Kidney epithelial cell (primary cell): Measurements from ENCODE around the gene ACP6. TPM values are rescaled to one million over a fixed set of nuclear protein-coding genes. Genes with fewer than 3 reads are reported as not detected.

ENCODE experiments used
- DNase-seq: peaks from one replicate; pipeline ENCODE4 v3.0.0-alpha.2; 2010; ENCODE audit warnings: low read depth
- H3K27me3 ChIP-seq: 2 replicates; pipeline ENCODE4 v1.6.0; 2011; ENCODE audit warnings: low read length; ENCODE audit not compliant: control insufficient read depth, insufficient read depth
- H3K36me3 ChIP-seq: 2 replicates; pipeline ENCODE4 v1.5.1; 2011; ENCODE audit warnings: low read length; ENCODE audit not compliant: control insufficient read depth, insufficient read depth
- H3K4me3 ChIP-seq: 2 replicates; pipeline ENCODE4 v1.5.1; 2011; ENCODE audit warnings: low read depth, mild to moderate bottlenecking, control low read depth, low read length
- total RNA-seq: library from RNA; depleted of rRNA; stranded (reverse); fragments of >200 nt; gene quantifications from 2 replicates; pipeline ENCODE4 v1.2.3, GENCODE V29; 2015
- TF ChIP-seq, protein P1 (sequence below): IDR thresholded peaks from 2 replicates; pipeline ENCODE4 v1.5.1; 2011; ENCODE audit warnings: mild to moderate bottlenecking, moderate library complexity, low read length, control low read depth, inconsistent platforms; ENCODE audit not compliant: insufficient read depth, poor library complexity, severe bottlenecking

Gene ACP6
- total RNA-seq: 10.1 and 12.5 TPM in 2 replicates

DNA sequence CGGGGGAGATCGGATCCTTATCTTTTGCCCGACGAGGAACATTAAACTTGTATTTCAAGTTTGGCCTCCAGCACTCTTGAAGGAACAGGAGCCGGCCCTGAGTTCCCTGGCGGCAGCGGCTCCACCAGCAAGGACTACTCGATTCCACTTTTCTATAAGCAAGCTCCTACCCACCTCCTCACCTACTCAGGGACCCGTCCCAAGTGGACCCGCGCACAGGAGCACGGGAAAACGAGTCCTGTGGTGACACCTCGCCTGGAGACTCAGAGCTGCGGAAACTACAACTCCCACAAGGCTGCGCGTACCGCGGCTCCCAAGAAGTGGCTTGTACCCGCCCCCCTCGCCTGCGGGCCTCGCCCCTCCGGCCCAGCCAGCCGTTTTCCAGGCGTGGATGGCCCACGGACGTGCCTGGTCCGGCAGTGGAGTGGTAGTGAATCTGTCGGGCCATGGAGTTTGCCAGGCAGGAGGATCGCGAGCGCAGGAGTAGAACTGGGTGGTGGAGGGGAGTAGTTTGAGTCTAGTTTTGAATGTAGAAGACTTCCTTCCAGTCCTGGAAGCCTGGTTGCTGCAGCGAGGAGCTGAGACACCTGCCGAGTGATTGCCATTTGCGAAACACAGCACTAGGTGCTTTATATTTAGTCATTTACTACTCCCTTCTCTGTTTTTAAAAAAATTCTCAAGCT, at the start of gene ACP6:
ACP6 (minus strand) TSS at position 206 of the 683 bp plus-strand sequence. CDS start 476 bp downstream, outside the sequence.
- Histone ChIP-seq H3K27me3 (no peaks in the 10 kb centered on the region), H3K4me3 (peak within 1 kb of the TSS; percentile 52), H3K36me3 (no peaks in the 10 kb centered on the region)
- TF ChIP-seq, protein P1, sequence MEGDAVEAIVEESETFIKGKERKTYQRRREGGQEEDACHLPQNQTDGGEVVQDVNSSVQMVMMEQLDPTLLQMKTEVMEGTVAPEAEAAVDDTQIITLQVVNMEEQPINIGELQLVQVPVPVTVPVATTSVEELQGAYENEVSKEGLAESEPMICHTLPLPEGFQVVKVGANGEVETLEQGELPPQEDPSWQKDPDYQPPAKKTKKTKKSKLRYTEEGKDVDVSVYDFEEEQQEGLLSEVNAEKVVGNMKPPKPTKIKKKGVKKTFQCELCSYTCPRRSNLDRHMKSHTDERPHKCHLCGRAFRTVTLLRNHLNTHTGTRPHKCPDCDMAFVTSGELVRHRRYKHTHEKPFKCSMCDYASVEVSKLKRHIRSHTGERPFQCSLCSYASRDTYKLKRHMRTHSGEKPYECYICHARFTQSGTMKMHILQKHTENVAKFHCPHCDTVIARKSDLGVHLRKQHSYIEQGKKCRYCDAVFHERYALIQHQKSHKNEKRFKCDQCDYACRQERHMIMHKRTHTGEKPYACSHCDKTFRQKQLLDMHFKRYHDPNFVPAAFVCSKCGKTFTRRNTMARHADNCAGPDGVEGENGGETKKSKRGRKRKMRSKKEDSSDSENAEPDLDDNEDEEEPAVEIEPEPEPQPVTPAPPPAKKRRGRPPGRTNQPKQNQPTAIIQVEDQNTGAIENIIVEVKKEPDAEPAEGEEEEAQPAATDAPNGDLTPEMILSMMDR: no peak
- DNase-seq: peak; percentile 93

DNA sequence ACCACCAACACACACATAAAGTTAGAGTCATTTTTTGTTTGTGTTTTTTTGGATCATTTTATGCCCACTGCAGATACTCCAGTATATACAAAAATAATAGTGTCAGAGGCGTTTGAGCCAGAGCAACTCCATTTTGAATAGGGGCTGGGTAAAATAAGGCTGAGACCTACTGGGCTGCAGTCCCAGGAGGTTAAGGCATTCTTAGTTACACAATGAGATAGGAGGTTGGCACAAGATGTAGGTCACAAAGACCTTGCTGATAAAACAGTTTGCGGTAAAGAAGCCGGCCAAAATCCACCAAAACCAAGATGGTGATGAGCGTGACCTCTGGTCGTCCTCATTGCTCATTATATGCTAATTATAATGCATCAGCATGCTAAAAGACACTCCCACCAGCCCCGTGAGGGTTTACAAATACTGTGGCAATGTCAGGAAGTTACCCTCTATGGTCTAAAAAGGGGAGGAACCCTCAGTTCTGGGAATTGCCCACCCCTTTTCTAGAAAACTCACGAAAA, 49.4 kb upstream of the ACP6 start:
- TF ChIP-seq, protein P1: no peak
- no peaks in the 10 kb centered on the region for H3K36me3 ChIP-seq
- no peaks in the 10 kb centered on the region for H3K27me3 ChIP-seq
- H3K4me3 ChIP-seq: no peak overlapping the region
- no peak for DNase-seq

- DNase-seq: no peak
- TF ChIP-seq, protein P1: no peak
- H3K4me3 ChIP-seq: no peak overlapping the region
- H3K27me3 ChIP-seq: no peaks in the 10 kb centered on the region
- H3K36me3 ChIP-seq: no peaks in the 10 kb centered on the region
Observed at GRCh38 chr1:147719029-147719698, 48.8 kb upstream of the ACP6 start.

GRCh38 chr1:147717706-147718097, 47.4 kb upstream of the ACP6 start:
- Histone ChIP-seq H3K4me3 (no peak overlapping the region), H3K36me3 (no peaks in the 10 kb centered on the region), H3K27me3 (no peaks in the 10 kb centered on the region)
- TF ChIP-seq, protein P1: no peak
- DNase-seq: no peak

- no peaks in the 10 kb centered on the region for H3K36me3 ChIP-seq
- H3K27me3 ChIP-seq: no peaks in the 10 kb centered on the region
- H3K4me3 ChIP-seq: no peak overlapping the region
- TF ChIP-seq, protein P1: no peak
- peak; percentile 94 for DNase-seq
Observed at GRCh38 chr1:147717051-147717705, 46.9 kb upstream of the ACP6 start.
